Keratinocyte (primary cell): Measurements from ENCODE around the gene CCDC92B. TPM values are rescaled to one million over a fixed set of nuclear protein-coding genes. Genes with fewer than 3 reads are reported as not detected.

ENCODE experiments used
- DNase-seq: peaks from one replicate; pipeline ENCODE4 v3.0.0-alpha.2; 2011; ENCODE audit warnings: low read depth, missing footprints, low spot score
- FAIRE-seq: peaks from 2 replicates; lab custom pipeline; 2011; peaks lifted over from hg19 to GRCh38; lab: Jason Lieb, UNC
- H2AFZ ChIP-seq: 2 replicates; pipeline ENCODE4 v1.6.0; 2012; ENCODE audit warnings: low read length, control low read depth, inconsistent platforms; ENCODE audit not compliant: control insufficient read depth
- H3K27ac ChIP-seq: 2 replicates; pipeline ENCODE4 v1.5.1; 2011; ENCODE audit warnings: low read length; ENCODE audit not compliant: control insufficient read depth, insufficient read depth
- H3K27me3 ChIP-seq: 3 replicates; pipeline ENCODE4 v1.6.0; 2011; ENCODE audit warnings: low read length; ENCODE audit not compliant: control insufficient read depth, insufficient read depth; ENCODE audit errors: extremely low read depth
- H3K36me3 ChIP-seq, 2 experiments: 2 replicates in 1 of 2; 3 replicates in 1 of 2; pipeline ENCODE4 v1.5.1; 2011; ENCODE audit warnings: low read length in 2 of 2, mild to moderate bottlenecking in 1 of 2; ENCODE audit not compliant: control insufficient read depth in 2 of 2, insufficient read depth in 2 of 2; ENCODE audit errors: extremely low read depth in 1 of 2
- H3K4me1 ChIP-seq: 3 replicates; pipeline ENCODE4 v1.5.1; 2011; ENCODE audit warnings: low read length; ENCODE audit not compliant: control insufficient read depth, insufficient read depth; ENCODE audit errors: extremely low read depth
- H3K4me2 ChIP-seq: 3 replicates; pipeline ENCODE4 v1.6.0; 2011; ENCODE audit warnings: low read depth, low read length; ENCODE audit not compliant: control insufficient read depth, insufficient read depth; ENCODE audit errors: extremely low read depth
- H3K4me3 ChIP-seq, 3 experiments: fragments of 200-600 bp in 1 of 3; sonication (generic) in 1 of 3; 2 replicates in 2 of 3; 3 replicates in 1 of 3; pipeline ENCODE4 v1.5.1; 2011 to 2016; ENCODE audit warnings: low read length in 3 of 3, mild to moderate bottlenecking in 3 of 3, control low read depth in 2 of 3, inconsistent platforms in 1 of 3, low read depth in 1 of 3, mixed read lengths in 1 of 3, mixed run types in 1 of 3, moderate library complexity in 1 of 3; ENCODE audit not compliant: control insufficient read depth in 2 of 3, insufficient read depth in 2 of 3; ENCODE audit errors: extremely low read depth in 1 of 3
- H3K79me2 ChIP-seq: 2 replicates; pipeline ENCODE4 v1.6.0; 2012; ENCODE audit warnings: low read length; ENCODE audit not compliant: control insufficient read depth, insufficient read depth
- H3K9ac ChIP-seq: 3 replicates; pipeline ENCODE4 v1.6.0; 2011; ENCODE audit warnings: low read length; ENCODE audit not compliant: control insufficient read depth, insufficient read depth; ENCODE audit errors: extremely low read depth
- H3K9me1 ChIP-seq: 3 replicates; pipeline ENCODE4 v1.6.0; 2011; ENCODE audit warnings: low read length; ENCODE audit not compliant: control insufficient read depth, insufficient read depth; ENCODE audit errors: extremely low read depth
- H3K9me3 ChIP-seq: 2 replicates; pipeline ENCODE4 v1.5.1; 2012; ENCODE audit warnings: low read depth, low read length; ENCODE audit not compliant: control insufficient read depth
- H4K20me1 ChIP-seq: 3 replicates; pipeline ENCODE4 v1.6.0; 2011; ENCODE audit warnings: low read length; ENCODE audit not compliant: control insufficient read depth, insufficient read depth; ENCODE audit errors: extremely low read depth
- EZH2 ChIP-seq: IDR thresholded peaks from one replicate; pipeline ENCODE4 v1.6.1; 2012; ENCODE audit warnings: inconsistent platforms, mild to moderate bottlenecking, low read length, moderate library complexity
- dilution Hi-C: fragments of 300-500 bp; cut with MboI; formaldehyde crosslinking; loops from one replicate; pipeline ENCODE4 v1.7.0; 2020; ENCODE audit warnings: low sequenced_read_pairs; ENCODE audit not compliant: extremely low pct_ligation_motif_present
- polyA plus RNA-seq, 5 experiments: library from polyadenylated mRNA; depleted of rRNA in 3 of 5; stranded (reverse) in 3 of 5; stranded (forward) in 1 of 5; unstranded in 1 of 5; fragments of >200 nt; gene quantifications; 1 replicate in 1 of 5; 2 replicates in 3 of 5; 3 replicates in 1 of 5; pipeline versions ENCODE4 v1.2.1 to v1.2.3, GENCODE V29; 2011 to 2012; ENCODE audit warnings: missing spikeins in 2 of 5, low read depth in 1 of 5, low replicate concordance in 1 of 5
- TF ChIP-seq, protein P1 (sequence below), 3 experiments: IDR thresholded peaks in 1 of 3; conservative IDR thresholded peaks in 1 of 3; optimal IDR thresholded peaks in 1 of 3; 2 replicates in 2 of 3; 3 replicates in 1 of 3; pipeline versions ENCODE3 to v1.5.1; 2011; ENCODE audit warnings: low read length in 3 of 3, mild to moderate bottlenecking in 3 of 3, moderate library complexity in 2 of 3, control low read depth in 1 of 3, inconsistent platforms in 1 of 3; ENCODE audit not compliant: insufficient read depth in 2 of 3; ENCODE audit errors: extremely low read depth in 1 of 3

CCDC92B gene
- polyA plus RNA-seq, 1 donor (not counting 4 experiments of a cell fraction or from before 2014, with no cell fraction given) = not detected

GRCh38 chr17:2695243-2695960, 54.0 kb downstream of the CCDC92B start:
- H3K9me3 ChIP-seq = no peaks in the 10 kb centered on the region
- no peaks in the 10 kb centered on the region for H3K9me1 ChIP-seq
- dilution Hi-C loops = no loop called here
- no peak for TF ChIP-seq EZH2
- TF ChIP-seq, protein P1, sequence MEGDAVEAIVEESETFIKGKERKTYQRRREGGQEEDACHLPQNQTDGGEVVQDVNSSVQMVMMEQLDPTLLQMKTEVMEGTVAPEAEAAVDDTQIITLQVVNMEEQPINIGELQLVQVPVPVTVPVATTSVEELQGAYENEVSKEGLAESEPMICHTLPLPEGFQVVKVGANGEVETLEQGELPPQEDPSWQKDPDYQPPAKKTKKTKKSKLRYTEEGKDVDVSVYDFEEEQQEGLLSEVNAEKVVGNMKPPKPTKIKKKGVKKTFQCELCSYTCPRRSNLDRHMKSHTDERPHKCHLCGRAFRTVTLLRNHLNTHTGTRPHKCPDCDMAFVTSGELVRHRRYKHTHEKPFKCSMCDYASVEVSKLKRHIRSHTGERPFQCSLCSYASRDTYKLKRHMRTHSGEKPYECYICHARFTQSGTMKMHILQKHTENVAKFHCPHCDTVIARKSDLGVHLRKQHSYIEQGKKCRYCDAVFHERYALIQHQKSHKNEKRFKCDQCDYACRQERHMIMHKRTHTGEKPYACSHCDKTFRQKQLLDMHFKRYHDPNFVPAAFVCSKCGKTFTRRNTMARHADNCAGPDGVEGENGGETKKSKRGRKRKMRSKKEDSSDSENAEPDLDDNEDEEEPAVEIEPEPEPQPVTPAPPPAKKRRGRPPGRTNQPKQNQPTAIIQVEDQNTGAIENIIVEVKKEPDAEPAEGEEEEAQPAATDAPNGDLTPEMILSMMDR (optimal IDR thresholded peaks at IDR 0.05 in 1 of 3, IDR thresholded peaks at IDR 0.05 in 1 of 3, conservative IDR thresholded peaks at IDR 0.05 in 1 of 3; ENCODE audit: extremely low read depth in 1 of 3, insufficient read depth in 2 of 3, low read length in 3 of 3) = no peak
- no peaks in the 10 kb centered on the region for H3K4me1 ChIP-seq
- no peak overlapping the region for H2AFZ ChIP-seq
- FAIRE-seq (no peak), DNase-seq (no peak)
- H3K27ac ChIP-seq = no peak overlapping the region
- no peak overlapping the region for H3K4me3 ChIP-seq
- no peaks in the 10 kb centered on the region for H4K20me1 ChIP-seq
- peaks cover 24 to 27% of the 10 kb centered on the region in 2 experiments for H3K36me3 ChIP-seq
- H3K27me3 ChIP-seq = no peaks in the 10 kb centered on the region
- peaks cover 2% of the 10 kb centered on the region for H3K79me2 ChIP-seq
- H3K9ac ChIP-seq = no peak overlapping the region
- H3K4me2 ChIP-seq = no peak overlapping the region

DNA sequence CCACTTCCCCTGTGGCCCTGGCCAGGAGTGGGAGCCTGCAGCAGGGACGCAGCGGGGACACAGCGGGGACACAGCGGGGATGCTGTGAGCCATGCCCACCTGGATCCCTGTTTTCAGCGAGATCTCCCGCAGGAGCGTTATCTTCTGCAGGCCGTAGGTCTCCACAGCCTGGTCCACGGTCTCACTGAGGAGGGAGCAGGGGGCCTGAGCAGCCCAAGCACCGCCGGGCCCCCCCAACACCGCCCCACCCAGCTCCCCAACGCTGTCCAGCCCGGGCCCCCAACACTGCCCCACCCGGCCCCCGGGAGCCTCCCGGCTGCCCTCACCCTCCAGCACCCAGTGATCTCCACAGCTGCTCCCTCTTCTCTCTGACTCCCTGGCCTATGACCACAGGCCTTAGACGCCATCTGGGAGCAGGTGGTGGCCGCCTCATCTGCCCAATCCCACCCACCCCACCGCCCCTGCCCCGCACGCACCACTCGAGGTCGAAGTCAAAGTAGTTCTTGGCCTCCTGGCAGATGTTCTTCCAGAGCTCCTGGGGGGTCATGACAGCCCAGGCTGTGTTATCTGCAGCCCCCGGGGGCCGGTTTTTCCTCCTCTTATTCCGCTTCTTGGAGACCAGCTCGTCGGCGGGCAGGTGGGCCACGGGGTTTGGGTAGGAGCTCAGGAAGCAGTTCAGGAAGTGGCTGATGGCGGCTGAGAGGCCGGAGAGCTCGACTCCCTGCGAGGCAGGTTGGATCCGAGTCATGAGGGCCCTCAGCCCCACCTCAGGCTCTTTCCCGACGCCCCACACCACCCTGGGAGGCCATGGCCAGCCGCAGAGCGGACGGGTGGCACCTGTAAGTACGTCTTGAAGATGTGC, 54.8 kb downstream of the CCDC92B start:
- no peak overlapping the region for H3K9ac ChIP-seq
- dilution Hi-C loops = no loop called here
- peaks cover 27 to 29% of the 10 kb centered on the region in 2 experiments for H3K36me3 ChIP-seq

More for the DNA sequence above, 54.8 kb downstream of the CCDC92B start:
- FAIRE-seq (no peak), DNase-seq (no peak)
- no peak overlapping the region for H2AFZ ChIP-seq
- no peak overlapping the region for H3K4me2 ChIP-seq
- H3K79me2 ChIP-seq = peaks cover 2% of the 10 kb centered on the region
- H4K20me1 ChIP-seq = no peaks in the 10 kb centered on the region
- no peak overlapping the region for H3K4me3 ChIP-seq
- TF ChIP-seq, protein P1 (optimal IDR thresholded peaks at IDR 0.05 in 1 of 3, IDR thresholded peaks at IDR 0.05 in 1 of 3, conservative IDR thresholded peaks at IDR 0.05 in 1 of 3; ENCODE audit: extremely low read depth in 1 of 3, insufficient read depth in 2 of 3, low read length in 3 of 3) = no peak
- TF ChIP-seq EZH2 = no peak
- H3K4me1 ChIP-seq = no peaks in the 10 kb centered on the region
- H3K9me1 ChIP-seq = no peaks in the 10 kb centered on the region
- no peaks in the 10 kb centered on the region for H3K27me3 ChIP-seq
- no peak overlapping the region for H3K27ac ChIP-seq
- H3K9me3 ChIP-seq = no peaks in the 10 kb centered on the region
